HG03039 (cell line): Measurements from ENCODE around the gene ELFN2.

Experiments used
- ATAC-seq: cut with Tn5 transposase; IDR thresholded peaks from one replicate; pipeline ENCODE4 v1.9.1; 2021; ENCODE audit warnings: mild to moderate bottlenecking, moderate library complexity; ENCODE audit not compliant: unreplicated experiment

Gene ELFN2

GRCh38 chr22:37318364-37319109 is 108.7 kb downstream of the ELFN2 start:
- ATAC-seq, result no peak
